NK-92 (cell line): ENCODE measurements around the gene DDX39A.
A peak's percentile ranks its signal among the peaks of the same experiment; 100 is the strongest.
"Not testable (repeated sequence)": the region's sequence is repeated elsewhere in the genome, so short reads cannot be mapped to it uniquely, and the experiment has no call there.

Source experiments
- DNase-seq: peaks from one replicate; lab custom pipeline; 2025; ENCODE audit not compliant: unreplicated experiment; lab: John Stamatoyannopoulos, UW

The DDX39A gene

GRCh38 chr19:14367016-14367415, 52.1 kb downstream of the DDX39A start:
- no peak for DNase-seq

- peak; percentile 69 for DNase-seq
Observed at GRCh38 chr19:14366529-14366928, 52.6 kb downstream of the DDX39A start.

- DNase-seq: not testable (repeated sequence)
Observed at GRCh38 chr19:14364098-14364443, 55.1 kb downstream of the DDX39A start.

GRCh38 chr19:14363183-14364097, 55.7 kb downstream of the DDX39A start:
- no peak for DNase-seq

- no peak for DNase-seq
Observed at GRCh38 chr19:14361824-14362223, 57.3 kb downstream of the DDX39A start.
